Measurements from ENCODE around the gene MLLT10. TPM values are rescaled to one million over a fixed set of nuclear protein-coding genes. Genes with fewer than 3 reads are reported as not detected.

MLLT10 gene
- total and polyA plus RNA-seq, 9 of the 15 experiments (the other 6 are each of a cell fraction or from before 2014, with no cell fraction given) = 18.8 to 81.4 (median 64.2) TPM

- Histone ChIP-seq H3K4me3 (no peak overlapping the region), H3K79me2 (ENCODE audit: control insufficient read depth, insufficient read depth, low read length) (peaks cover 73% of the 10 kb centered on the region), H3K36me3 (ENCODE audit: control insufficient read depth, insufficient read depth, low read length) (peaks cover 22% of the 10 kb centered on the region; the same call in 2 of the 3 replicates), H4K20me1 (replicated peaks; ENCODE audit: control insufficient read depth, insufficient read depth, low read length) (no peaks in the 10 kb centered on the region), H3K9ac (ENCODE audit: insufficient read depth in 1 of 2, low read depth in 2 of 2, low read length in 2 of 2) (no peak overlapping the region), H3K27me3 (ENCODE audit: control insufficient read depth in 2 of 2, insufficient read depth in 2 of 2, low read length in 2 of 2) (no peaks in the 10 kb centered on the region), H3K9me3 (replicated peaks; ENCODE audit: control insufficient read depth, insufficient read depth, low read depth, low read length) (peaks cover 4% of the 10 kb centered on the region), H3K9me1 (ENCODE audit: control insufficient read depth, insufficient read depth, low read length) (no peaks in the 10 kb centered on the region), H3K4me2 (ENCODE audit: insufficient read depth, low read length) (no peak overlapping the region), H3K27ac (ENCODE audit: extremely low read depth, low read depth, low read length) (no peak overlapping the region), H2AFZ (ENCODE audit: low read depth, low read length) (no peak overlapping the region), H3K4me1 (replicated peaks in 1 of 2; ENCODE audit: control insufficient read depth in 2 of 2, insufficient read depth in 2 of 2, low read length in 2 of 2) (no peaks in the 10 kb centered on the region)
- intact Hi-C loops (cut with micrococcal nuclease) = no loop called here
- 72% methylated on average over 2 of the region's 2 CpGs for WGBS (ENCODE audit: insufficient coverage, low coverage, missing lambda C conversion rate)
- in situ Hi-C loops (cut with MboI) = no loop called here
- BruUV-seq (replicated peaks) = no TSS peak
- DNase-seq (ENCODE audit: extremely low read depth in 1 of 4, low spot score in 3 of 4) (no peak), FAIRE-seq (no peak), ATAC-seq (no peak)
- ChIA-PET CTCF (ENCODE audit: low intra/inter-chr PET ratio) (no interaction called here), POLR2A (no interaction called here)
- TF ChIP-seq ZNF408 (CRISPR knock-in tag; IDR thresholded peaks at IDR 0.05; ENCODE audit: low read depth) = no peak
- TF ChIP-seq, protein P1, sequence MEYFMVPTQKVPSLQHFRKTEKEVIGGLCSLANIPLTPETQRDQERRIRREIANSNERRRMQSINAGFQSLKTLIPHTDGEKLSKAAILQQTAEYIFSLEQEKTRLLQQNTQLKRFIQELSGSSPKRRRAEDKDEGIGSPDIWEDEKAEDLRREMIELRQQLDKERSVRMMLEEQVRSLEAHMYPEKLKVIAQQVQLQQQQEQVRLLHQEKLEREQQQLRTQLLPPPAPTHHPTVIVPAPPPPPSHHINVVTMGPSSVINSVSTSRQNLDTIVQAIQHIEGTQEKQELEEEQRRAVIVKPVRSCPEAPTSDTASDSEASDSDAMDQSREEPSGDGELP (CRISPR knock-in tag; IDR thresholded peaks at IDR 0.05; ENCODE audit: borderline replicate concordance) = no peak
- no peak for TF ChIP-seq KDM2B (CRISPR knock-in tag; IDR thresholded peaks at IDR 0.05)
- no peak for TF ChIP-seq ZNF184 (CRISPR knock-in tag; IDR thresholded peaks at IDR 0.05)
- TF ChIP-seq POLR2AphosphoS2 (IDR thresholded peaks at IDR 0.05; ENCODE audit: low read length) = no peak
- TF ChIP-seq ESRRA (IDR thresholded peaks at IDR 0.05; ENCODE audit: borderline replicate concordance, low read depth) = no peak
- peak; percentile 84 for TF ChIP-seq NFIC (IDR thresholded peaks at IDR 0.05)
- TF ChIP-seq HEY1 (CRISPR knock-in tag; IDR thresholded peaks at IDR 0.05; ENCODE audit: borderline replicate concordance) = no peak
Observed at GRCh38 chr10:21705828-21706176, 171.8 kb downstream of the MLLT10 start.
